Duodenal mucosa (tissue), 2 donors: ENCODE results near the gene DPF1.

Experiments used
- H3K27ac ChIP-seq: one replicate; pipeline ENCODE4 v1.7.0; 2013; ENCODE audit warnings: low read depth, low read length
- H3K27me3 ChIP-seq, 2 donors: one replicate each; pipeline ENCODE4 v1.7.0; 2013; ENCODE audit warnings: low read length in 2 of 2, control low read depth in 1 of 2; ENCODE audit not compliant: insufficient read depth in 2 of 2, control insufficient read depth in 1 of 2
- H3K36me3 ChIP-seq, 2 donors: one replicate each; pipeline ENCODE4 v1.7.0; 2013; ENCODE audit warnings: low read length in 2 of 2, control low read depth in 1 of 2; ENCODE audit not compliant: insufficient read depth in 2 of 2, control insufficient read depth in 1 of 2
- H3K4me1 ChIP-seq, 2 donors: one replicate each; pipeline ENCODE4 v1.7.0; 2013; ENCODE audit warnings: low read length in 2 of 2, control low read depth in 1 of 2; ENCODE audit not compliant: insufficient read depth in 2 of 2, control insufficient read depth in 1 of 2
- H3K4me3 ChIP-seq, 2 donors: one replicate each; pipeline ENCODE4 v1.7.0; 2013; ENCODE audit warnings: low read length in 2 of 2, low read depth in 1 of 2
- H3K9ac ChIP-seq, 2 donors: one replicate each; pipeline ENCODE4 v1.7.0; 2013; ENCODE audit warnings: low read length in 2 of 2, low read depth in 1 of 2
- H3K9me3 ChIP-seq, 2 donors: one replicate each; pipeline ENCODE4 v1.7.0; 2013; ENCODE audit warnings: low read length in 2 of 2, control low read depth in 1 of 2; ENCODE audit not compliant: control insufficient read depth in 1 of 2

DPF1 gene

DNA sequence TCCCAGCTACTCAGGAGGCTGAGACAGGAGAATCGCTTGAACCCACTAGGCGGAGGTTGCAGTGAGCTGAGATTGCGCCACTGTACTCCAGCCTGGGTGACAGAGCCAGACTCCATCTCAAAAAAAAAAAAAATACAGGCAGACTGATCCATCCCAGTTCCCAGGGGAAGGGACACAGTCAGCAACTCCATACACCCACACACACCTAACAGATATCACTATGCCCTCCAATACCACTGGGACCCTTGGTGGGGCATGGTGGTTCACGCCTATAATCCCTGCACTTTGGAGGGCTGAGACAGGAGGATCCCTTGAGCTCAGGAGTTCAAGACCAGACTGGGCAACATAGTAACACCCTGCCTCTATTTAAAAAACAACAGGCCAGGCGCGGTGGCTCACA, 2.6 kb downstream of the DPF1 start:
- H3K4me3 ChIP-seq: no peak overlapping the region
- H3K27me3 ChIP-seq: peaks cover 22 to 25% of the 10 kb centered on the region in 2 donors
- H3K9ac ChIP-seq: no peak overlapping the region
- peaks cover 0 to 8% of the 10 kb centered on the region in 2 donors for H3K4me1 ChIP-seq
- no peaks in the 10 kb centered on the region for H3K9me3 ChIP-seq
- no peaks in the 10 kb centered on the region for H3K36me3 ChIP-seq
- H3K27ac ChIP-seq: no peak overlapping the region

DNA sequence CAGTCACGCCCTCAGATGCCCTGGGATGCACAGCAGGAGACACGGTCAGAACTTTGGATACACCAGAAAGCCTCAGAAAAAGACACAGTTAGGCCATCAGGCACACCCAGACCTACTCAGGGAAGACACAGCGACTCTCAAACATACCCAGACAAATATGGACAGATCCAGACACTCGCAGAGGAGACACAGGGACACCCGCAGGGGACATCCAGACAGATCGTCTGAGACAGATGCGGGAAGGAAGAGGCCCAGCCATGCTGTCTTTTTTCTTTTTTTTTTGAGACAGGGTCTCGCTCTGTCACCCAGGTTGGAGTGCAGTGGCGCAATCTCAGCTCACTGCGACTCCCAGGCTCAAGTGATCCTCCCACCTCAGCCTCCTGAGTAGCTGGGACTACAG, 4.8 kb downstream of the DPF1 start:
- no peaks in the 10 kb centered on the region for H3K9me3 ChIP-seq
- peaks cover 17 to 23% of the 10 kb centered on the region in 2 donors for H3K27me3 ChIP-seq
- H3K9ac ChIP-seq: no peak overlapping the region
- no peaks in the 10 kb centered on the region for H3K36me3 ChIP-seq
- H3K4me1 ChIP-seq: peaks cover 0 to 8% of the 10 kb centered on the region in 2 donors
- H3K4me3 ChIP-seq: no peak overlapping the region
- no peak overlapping the region for H3K27ac ChIP-seq

DNA sequence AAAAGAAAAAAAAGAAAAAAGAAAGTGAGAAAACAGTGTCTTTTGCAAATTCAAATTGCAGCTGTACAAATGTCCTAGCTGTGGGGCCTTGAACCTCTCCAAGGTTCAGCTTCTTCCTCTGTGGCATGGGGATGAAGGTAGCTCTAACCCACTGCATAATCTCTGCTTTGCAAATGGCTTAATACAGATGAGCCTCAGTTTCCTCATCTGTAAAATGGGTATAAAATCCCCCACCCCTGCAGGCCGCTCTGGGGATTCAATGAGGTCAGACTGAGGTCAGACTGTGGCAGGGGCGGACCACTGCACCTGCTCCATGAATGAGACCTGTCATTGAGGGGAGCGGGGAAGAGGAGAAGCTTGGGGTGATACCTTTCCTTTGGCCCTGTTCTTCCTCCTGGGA, 5.8 kb downstream of the DPF1 start:
- Histone ChIP-seq H3K4me1 (peaks cover 0 to 13% of the 10 kb centered on the region in 2 donors), H3K27ac (no peak overlapping the region), H3K9me3 (no peaks in the 10 kb centered on the region), H3K4me3 (no peak overlapping the region), H3K9ac (no peak overlapping the region), H3K36me3 (no peaks in the 10 kb centered on the region), H3K27me3 (peaks cover 13 to 18% of the 10 kb centered on the region in 2 donors)

DNA sequence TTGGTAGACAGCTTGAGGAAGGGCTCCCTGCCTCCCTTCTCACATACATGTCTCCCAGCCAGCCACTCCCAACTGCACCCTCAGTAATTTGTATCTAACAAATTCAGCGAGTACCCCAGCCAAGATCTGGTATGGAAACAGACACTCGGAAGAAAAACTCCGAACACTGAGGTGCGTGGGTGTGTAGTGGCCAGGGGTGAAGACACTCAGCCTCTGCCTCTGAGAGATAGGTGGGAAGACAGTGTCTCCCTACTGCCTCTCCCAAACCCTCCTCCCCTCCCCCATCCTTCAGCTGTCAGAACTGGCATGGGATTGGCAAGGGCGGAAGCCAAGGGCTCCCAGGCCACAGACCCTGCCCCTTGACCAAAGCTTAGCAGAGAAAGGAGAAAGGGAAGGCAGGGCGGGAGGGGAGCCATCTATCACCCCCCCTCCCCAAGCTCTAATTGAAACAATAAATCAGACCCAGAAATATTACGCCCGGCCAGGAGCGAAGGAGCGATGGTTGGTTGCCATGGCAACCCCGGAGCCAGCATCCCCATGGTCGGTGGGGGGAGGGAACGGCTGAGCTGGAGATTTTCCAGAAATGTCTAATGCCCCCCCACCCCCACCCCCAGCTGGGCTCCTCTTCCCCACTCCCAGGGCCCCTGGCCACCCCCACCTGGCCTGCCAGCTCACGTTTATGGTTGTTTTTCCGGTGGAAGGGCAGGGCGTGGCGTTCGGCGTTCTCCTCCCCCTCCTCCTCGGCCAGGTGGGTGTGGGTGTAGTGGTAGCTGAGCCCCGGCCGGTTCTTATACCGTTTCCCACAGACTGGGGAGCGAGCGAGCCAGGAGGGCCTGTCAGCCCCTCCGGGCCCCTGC, 7.0 kb downstream of the DPF1 start:
- Histone ChIP-seq H3K36me3 (no peaks in the 10 kb centered on the region), H3K27ac (no peak overlapping the region), H3K4me1 (peaks cover 0 to 9% of the 10 kb centered on the region in 2 donors), H3K27me3 (peaks cover 7 to 13% of the 10 kb centered on the region in 2 donors), H3K4me3 (no peak overlapping the region), H3K9me3 (no peaks in the 10 kb centered on the region), H3K9ac (no peak overlapping the region)

DNA sequence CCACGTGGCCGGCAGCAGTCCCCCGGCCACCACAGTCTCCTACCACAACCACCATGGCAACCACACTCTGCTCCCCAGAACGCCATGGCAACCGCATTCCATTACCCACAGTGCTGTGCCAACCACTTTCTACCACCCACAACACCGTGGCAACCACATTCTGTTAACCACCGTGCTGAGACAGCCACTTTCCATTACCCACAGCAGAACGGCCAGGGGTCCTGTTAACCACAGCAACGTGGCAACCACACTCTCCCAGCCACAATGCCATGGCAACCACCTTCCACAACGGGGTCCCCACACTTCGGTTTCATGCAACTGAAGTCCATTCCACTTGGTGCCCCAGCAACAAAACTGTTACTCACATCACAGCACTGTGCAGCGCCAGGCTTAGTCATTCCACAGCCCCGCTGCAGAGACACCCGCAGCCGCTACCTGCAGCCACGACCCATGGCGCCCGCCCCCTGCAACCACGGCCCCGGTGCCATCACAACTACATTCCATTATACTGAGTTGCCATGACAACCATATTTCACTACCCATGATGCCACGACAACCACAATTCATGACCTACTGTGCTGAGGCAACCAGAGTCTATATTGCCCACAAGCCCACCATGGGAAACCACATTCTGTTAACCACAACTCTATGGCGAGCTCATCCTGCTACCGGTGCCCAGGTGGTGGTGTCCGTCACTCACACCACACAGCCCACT, 10.0 kb downstream of the DPF1 start:
- H3K27me3 ChIP-seq: peaks cover 25 to 26% of the 10 kb centered on the region in 2 donors
- no peaks in the 10 kb centered on the region for H3K36me3 ChIP-seq
- H3K27ac ChIP-seq: no peak overlapping the region
- H3K4me3 ChIP-seq: no peak overlapping the region
- H3K9me3 ChIP-seq: no peaks in the 10 kb centered on the region
- no peak overlapping the region for H3K9ac ChIP-seq
- H3K4me1 ChIP-seq: peaks cover 0 to 19% of the 10 kb centered on the region in 2 donors

DNA sequence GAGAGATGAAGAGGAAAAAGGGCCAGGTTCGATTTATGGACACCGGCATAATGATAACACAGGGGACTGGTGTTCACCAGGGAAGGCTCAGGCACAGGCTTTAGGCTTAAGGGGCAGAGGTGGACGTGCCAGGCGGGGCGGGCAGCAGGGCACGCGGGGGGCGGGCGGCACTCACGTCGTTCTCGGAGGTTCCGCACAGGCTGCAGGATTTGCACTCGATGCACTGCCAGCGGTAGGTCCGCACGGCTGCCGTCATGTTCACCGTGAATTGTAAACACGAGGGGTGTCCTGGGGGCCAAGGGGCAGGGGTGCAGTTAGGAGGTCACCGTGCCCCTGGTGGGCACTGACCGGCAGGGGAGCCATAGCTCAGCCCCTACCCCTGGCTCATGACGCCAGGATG, 10.6 kb downstream of the DPF1 start:
- H3K9ac ChIP-seq: no peak overlapping the region
- H3K4me3 ChIP-seq: no peak overlapping the region
- H3K27ac ChIP-seq: no peak overlapping the region
- no peaks in the 10 kb centered on the region for H3K36me3 ChIP-seq
- peaks cover 26% of the 10 kb centered on the region in 2 donors for H3K27me3 ChIP-seq
- H3K4me1 ChIP-seq: peaks cover 0 to 20% of the 10 kb centered on the region in 2 donors
- H3K9me3 ChIP-seq: no peaks in the 10 kb centered on the region

DNA sequence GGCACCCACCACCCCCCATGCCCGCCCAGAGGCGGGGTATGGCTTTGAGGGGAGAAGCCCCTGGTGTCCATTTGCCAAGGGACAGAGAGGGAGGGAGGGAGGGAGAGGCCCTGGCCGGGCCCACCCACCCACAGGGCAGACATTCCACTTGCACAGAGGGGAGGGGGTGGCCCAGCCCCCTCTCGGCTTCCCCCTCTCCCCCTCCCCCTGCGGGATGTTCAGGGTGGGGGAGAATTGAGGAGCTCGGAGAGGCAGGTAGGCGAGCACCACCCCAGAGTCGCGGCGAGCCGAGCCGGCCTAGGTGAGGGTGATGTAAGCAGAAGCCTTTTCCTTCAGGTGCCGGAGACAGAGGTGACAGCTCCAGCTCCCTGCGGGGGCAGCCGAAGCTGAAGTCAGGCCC, 12.3 kb downstream of the DPF1 start:
- H3K27me3 ChIP-seq: peaks cover 26% of the 10 kb centered on the region in 2 donors

DNA sequence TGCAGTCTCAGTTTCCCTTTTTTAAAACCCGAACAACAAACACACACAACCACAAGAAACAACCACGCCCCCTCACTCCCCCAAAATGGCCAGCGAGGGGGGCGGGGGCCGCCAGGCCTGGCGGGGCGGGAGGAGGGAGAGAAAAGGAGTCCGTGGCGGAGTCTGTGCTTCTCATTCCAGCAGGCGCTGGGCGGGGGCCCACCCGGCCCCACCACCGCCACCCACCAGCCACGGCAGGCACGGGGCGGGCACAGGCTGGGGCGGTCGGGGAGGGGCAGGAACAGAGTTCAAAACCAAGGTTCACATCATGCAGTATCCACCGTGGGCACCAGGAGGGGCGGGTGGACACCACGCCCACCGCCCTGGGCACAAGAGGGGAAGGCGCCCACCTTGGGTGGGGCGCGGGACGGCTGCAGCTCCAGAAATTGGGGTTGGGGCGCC, 12.9 kb downstream of the DPF1 start:
- Histone ChIP-seq H3K4me1 (peaks cover 0 to 20% of the 10 kb centered on the region in 2 donors), H3K27ac (no peak overlapping the region), H3K9ac (no peak overlapping the region), H3K9me3 (no peaks in the 10 kb centered on the region), H3K36me3 (peaks cover 0 to 7% of the 10 kb centered on the region in 2 donors), H3K27me3 (peaks cover 25 to 26% of the 10 kb centered on the region in 2 donors), H3K4me3 (no peak overlapping the region)

More for the DNA sequence above, 12.3 kb downstream of the DPF1 start:
- H3K27ac ChIP-seq: no peak overlapping the region
- H3K4me1 ChIP-seq: peaks cover 0 to 20% of the 10 kb centered on the region in 2 donors
- H3K9ac ChIP-seq: no peak overlapping the region
- H3K36me3 ChIP-seq: peaks cover 0 to under 1% of the 10 kb centered on the region in 2 donors
- H3K4me3 ChIP-seq: no peak overlapping the region
- H3K9me3 ChIP-seq: no peaks in the 10 kb centered on the region

DNA sequence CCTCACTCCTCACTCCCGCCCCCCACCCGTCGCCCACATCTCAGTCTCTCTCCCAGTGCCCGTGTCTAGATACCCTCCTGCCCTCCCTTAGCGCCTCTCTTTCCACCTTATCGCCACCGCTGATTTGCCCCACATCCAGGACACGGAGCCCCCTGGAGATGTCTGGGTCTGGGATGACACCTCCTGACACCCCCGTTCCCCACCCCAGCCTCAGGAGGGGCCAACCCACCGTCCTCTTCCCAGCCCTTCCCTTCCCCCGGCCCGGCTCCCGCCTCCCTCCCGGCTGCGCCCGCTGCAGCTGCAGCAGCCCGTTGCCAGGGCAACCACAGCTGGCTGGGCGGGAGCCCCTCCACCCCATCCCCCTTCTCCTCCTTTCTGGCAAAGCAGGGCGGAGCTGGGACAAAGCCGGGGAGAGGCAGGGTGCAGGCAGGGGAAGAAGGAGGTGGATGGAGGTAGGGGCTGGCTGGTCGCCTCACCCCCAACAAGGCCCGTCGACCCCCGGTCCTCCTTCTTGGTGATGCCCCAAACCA, 13.5 kb downstream of the DPF1 start:
- Histone ChIP-seq H3K4me3 (no peak overlapping the region), H3K4me1 (peaks cover 0 to 20% of the 10 kb centered on the region in 2 donors), H3K27me3 (peaks cover 20 to 26% of the 10 kb centered on the region in 2 donors), H3K27ac (no peak overlapping the region), H3K36me3 (peaks cover 0 to 13% of the 10 kb centered on the region in 2 donors), H3K9ac (no peak overlapping the region), H3K9me3 (no peaks in the 10 kb centered on the region)
